Stimulated activated naive B cell treated with anti-CD40 and anti-IgM and Interleukin-4, amounts not matched to agents 10 μg/mL and 1 μg/mL and 100 μg/mL, for 72 hours (primary cell): Measurements from ENCODE around the gene HOXA7.

Source experiments
- ATAC-seq, 2 donors: fragments of 150-1000 bp; cut with Tn5 transposase; replicated peaks; 2 replicates each; pipeline ENCODE4 v1.10.0; 2021; ENCODE audit warnings: moderate library complexity in 1 of 2
- DNase-seq: peaks from one replicate; pipeline ENCODE4 v3.0.0; 2021
- H3K27ac Mint-ChIP-seq: one replicate; pipeline ENCODE4 v1.8.0; 2022; ENCODE audit warnings: mild to moderate bottlenecking, mixed read lengths
- H3K27me3 Mint-ChIP-seq, 2 donors: one replicate each; pipeline ENCODE4 v1.8.0; 2022; ENCODE audit warnings: mixed read lengths in 2 of 2
- H3K36me3 Mint-ChIP-seq, 2 donors: one replicate each; pipeline ENCODE4 v1.8.0; 2022; ENCODE audit warnings: mixed read lengths in 2 of 2, mild to moderate bottlenecking in 1 of 2
- H3K4me1 Mint-ChIP-seq, 2 donors: one replicate each; pipeline ENCODE4 v1.8.0; 2022; ENCODE audit warnings: mixed read lengths in 2 of 2, mild to moderate bottlenecking in 1 of 2
- H3K4me3 Mint-ChIP-seq, 2 donors: one replicate each; pipeline ENCODE4 v1.8.0; 2022; ENCODE audit warnings: mild to moderate bottlenecking in 2 of 2, mixed read lengths in 2 of 2, moderate library complexity in 1 of 2
- H3K9me3 Mint-ChIP-seq, 2 donors: one replicate each; pipeline ENCODE4 v1.8.0; 2022; ENCODE audit warnings: mixed read lengths in 2 of 2, mild to moderate bottlenecking in 1 of 2

The HOXA7 gene

DNA sequence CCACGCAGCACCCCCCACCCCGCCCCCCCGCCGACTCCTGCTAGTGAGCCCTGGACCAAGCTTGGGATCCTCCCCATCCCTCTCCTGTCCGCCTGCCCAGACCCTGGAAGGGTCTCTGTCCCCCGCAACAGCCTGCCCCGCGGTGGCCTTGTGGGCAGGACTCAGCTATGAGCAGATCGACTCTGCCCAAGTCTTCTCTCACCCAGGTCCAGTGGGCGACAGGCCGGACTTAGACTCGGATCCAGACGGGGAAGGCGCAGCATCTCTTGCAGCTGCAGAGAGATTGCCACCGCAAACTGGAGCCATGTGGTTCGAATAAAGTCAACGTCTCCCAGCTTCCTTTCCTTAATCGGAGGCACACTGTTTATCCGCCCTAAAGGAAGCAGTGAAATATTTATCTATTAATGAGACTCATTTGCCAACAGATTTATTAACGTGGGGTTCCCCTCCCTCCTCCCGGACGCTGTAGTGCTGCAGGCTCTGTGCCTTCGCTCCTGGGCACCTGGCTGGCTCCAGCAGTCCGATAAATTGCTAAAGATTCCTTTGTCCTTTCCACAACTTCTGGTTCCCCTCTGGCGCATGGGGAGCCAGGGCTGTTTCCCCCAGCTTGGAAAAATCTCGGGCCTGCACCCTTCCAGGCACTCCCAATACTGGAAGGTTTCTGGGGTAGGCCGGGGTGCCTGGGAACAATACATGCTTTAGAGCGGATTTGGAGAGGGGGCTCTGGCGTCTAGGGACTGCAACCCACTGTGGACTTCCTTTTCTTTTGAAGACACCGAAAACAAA, 634 bp upstream of the HOXA7 start:
- peak overlapping the region; percentile 44 to 56 for H3K4me3 Mint-ChIP-seq
- peaks cover 68 to 87% of the 10 kb centered on the region in 2 donors for H3K27me3 Mint-ChIP-seq
- no peak for ATAC-seq
- DNase-seq, result no peak
- peak overlapping the region; percentile 91 for H3K27ac Mint-ChIP-seq
- H3K36me3 Mint-ChIP-seq, result peaks cover 2 to 19% of the 10 kb centered on the region in 2 donors
- H3K9me3 Mint-ChIP-seq, result peaks cover 2 to 3% of the 10 kb centered on the region in 2 donors
- peaks cover 26 to 63% of the 10 kb centered on the region in 2 donors for H3K4me1 Mint-ChIP-seq

DNA sequence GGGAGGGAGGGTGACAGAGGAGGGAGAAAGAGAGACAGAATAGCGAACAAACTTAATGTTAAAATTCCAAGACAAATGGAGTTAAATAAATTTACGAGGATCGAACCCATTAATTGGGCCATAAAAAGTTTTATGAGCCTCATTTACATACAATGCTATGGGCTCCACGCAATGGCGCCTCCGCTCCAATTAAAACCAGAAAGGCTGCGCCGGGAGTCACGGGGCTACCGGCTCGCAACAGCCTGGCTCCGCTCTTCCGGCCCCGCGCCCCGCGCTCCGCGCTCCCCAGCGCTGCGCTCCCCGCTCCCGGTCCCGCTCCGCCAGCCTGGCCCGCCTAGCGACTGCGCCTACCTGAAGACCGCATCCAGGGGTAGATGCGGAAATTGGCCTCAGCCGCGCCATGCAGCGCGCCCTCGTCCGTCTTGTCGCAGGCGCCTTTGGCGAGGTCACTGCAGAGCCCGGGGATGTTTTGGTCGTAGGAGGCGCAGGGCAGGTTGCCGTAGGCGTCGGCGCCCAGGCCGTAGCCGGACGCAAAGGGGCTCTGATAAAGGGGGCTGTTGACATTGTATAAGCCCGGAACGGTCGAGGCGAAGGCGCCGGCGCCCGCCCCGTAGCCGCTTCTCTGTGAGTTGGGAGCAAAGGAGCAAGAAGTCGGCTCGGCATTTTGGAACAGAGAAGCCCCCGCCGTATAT, 513 bp downstream of the HOXA7 start:
- peaks cover 71 to 87% of the 10 kb centered on the region in 2 donors for H3K27me3 Mint-ChIP-seq
- no peak for ATAC-seq
- peak overlapping the region; percentile 84 for H3K27ac Mint-ChIP-seq
- DNase-seq, result no peak
- peaks cover 3 to 4% of the 10 kb centered on the region in 2 donors for H3K9me3 Mint-ChIP-seq
- peak overlapping the region; percentile 51 to 68 for H3K4me3 Mint-ChIP-seq
- H3K4me1 Mint-ChIP-seq, result peaks cover 34 to 71% of the 10 kb centered on the region in 2 donors
- peaks cover 2 to 19% of the 10 kb centered on the region in 2 donors for H3K36me3 Mint-ChIP-seq

DNA sequence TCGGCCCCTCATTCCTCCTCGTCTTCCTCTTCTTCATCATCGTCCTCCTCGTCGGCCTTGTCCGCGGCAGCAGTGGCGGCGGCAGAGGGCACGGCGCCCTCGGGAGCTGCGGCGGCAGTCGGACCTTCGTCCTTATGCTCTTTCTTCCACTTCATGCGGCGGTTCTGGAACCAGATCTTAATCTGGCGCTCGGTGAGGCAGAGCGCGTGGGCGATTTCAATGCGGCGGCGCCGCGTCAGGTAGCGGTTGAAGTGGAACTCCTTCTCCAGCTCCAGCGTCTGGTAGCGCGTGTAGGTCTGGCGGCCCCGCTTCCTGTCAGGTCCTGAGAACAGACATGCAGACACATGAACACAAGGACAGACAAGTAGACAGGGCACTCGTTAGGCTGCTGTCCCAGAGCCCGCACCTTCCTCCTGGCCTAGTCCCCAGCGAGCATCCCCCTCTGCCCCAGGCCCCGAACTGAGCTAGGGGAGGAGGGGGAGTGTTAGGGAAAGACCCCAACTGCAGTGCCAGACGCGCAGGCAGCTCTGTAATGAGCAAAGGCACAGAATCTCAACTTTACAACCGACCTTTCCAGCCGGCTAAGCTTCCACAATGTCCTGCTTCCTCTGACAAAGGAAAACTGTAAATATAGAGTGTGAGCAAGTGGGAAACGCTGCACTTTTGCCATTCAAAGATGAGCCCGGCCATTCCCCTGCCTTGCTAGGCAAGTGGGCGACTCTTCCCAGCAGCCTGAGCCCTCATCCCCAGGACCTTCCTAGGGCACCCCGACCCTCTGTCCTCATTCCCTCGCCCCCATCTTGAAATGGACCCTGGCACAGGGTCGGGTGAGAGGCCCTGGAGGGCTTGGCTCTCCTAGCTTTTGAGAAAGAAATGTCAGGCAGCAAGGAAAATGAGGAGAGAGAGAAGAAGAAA, 1.3 kb downstream of the HOXA7 start:
- ATAC-seq, result no peak
- peaks cover 2 to 19% of the 10 kb centered on the region in 2 donors for H3K36me3 Mint-ChIP-seq
- DNase-seq, result no peak
- H3K27ac Mint-ChIP-seq, result peak overlapping the region; percentile 91
- H3K9me3 Mint-ChIP-seq, result peaks cover 3 to 4% of the 10 kb centered on the region in 2 donors
- H3K4me1 Mint-ChIP-seq, result peaks cover 38 to 72% of the 10 kb centered on the region in 2 donors
- H3K4me3 Mint-ChIP-seq, result peak overlapping the region; percentile 51 to 68
- H3K27me3 Mint-ChIP-seq, result peaks cover 77 to 94% of the 10 kb centered on the region in 2 donors

DNA sequence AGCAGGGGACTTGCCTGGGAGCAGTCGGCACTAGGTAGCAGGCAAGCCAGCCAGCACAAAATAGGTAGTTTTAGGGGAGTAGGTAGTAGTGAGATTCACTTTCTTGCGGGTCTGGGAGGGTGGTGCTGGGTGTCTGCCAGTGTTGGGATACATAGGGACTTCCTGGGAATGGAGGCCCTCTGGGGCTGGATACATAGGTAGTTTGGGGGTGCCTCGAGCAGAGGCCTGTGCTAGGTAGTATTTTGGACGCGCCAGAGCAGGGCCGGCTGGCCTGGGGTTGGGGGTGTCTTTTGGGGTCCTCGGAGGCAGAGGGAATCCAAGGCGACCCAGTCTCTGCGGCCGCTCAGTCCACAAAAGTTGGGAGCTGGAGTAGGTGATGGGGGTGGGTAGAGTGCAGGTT, 2.1 kb downstream of the HOXA7 start:
- peak overlapping the region; percentile 85 for H3K27ac Mint-ChIP-seq
- peak overlapping the region in 1 of 2 donors; percentile 69 for H3K4me3 Mint-ChIP-seq
- ATAC-seq (no peak), DNase-seq (no peak)
- H3K27me3 Mint-ChIP-seq, result peaks cover 72 to 93% of the 10 kb centered on the region in 2 donors
- H3K36me3 Mint-ChIP-seq, result peaks cover 2 to 19% of the 10 kb centered on the region in 2 donors
- peaks cover 37 to 69% of the 10 kb centered on the region in 2 donors for H3K4me1 Mint-ChIP-seq
- H3K9me3 Mint-ChIP-seq, result peaks cover 3 to 4% of the 10 kb centered on the region in 2 donors

DNA sequence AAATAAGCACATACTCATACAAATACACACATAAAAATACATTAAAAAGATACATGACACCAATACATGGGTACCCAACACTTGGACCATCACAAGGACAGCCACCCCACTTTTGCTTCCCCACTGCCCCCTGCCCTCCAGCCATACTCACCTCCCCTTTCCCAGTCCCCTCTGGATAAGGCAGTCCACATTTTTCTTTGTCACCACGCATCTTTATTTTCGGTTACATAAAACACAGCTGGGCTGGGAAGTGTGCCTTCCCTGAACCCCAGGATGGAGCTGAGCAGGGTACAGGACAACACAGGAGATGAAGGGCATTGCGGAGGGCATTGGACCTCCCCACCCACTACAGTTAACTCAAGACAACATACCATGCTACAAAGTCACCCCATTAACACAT, 2.9 kb downstream of the HOXA7 start:
- Mint-ChIP-seq H3K4me1 (peaks cover 35 to 66% of the 10 kb centered on the region in 2 donors), H3K9me3 (peaks cover 3 to 4% of the 10 kb centered on the region in 2 donors), H3K27ac (no peak overlapping the region), H3K27me3 (peaks cover 66 to 93% of the 10 kb centered on the region in 2 donors), H3K4me3 (no peak overlapping the region), H3K36me3 (peaks cover 2 to 19% of the 10 kb centered on the region in 2 donors)
- ATAC-seq (no peak), DNase-seq (no peak)

DNA sequence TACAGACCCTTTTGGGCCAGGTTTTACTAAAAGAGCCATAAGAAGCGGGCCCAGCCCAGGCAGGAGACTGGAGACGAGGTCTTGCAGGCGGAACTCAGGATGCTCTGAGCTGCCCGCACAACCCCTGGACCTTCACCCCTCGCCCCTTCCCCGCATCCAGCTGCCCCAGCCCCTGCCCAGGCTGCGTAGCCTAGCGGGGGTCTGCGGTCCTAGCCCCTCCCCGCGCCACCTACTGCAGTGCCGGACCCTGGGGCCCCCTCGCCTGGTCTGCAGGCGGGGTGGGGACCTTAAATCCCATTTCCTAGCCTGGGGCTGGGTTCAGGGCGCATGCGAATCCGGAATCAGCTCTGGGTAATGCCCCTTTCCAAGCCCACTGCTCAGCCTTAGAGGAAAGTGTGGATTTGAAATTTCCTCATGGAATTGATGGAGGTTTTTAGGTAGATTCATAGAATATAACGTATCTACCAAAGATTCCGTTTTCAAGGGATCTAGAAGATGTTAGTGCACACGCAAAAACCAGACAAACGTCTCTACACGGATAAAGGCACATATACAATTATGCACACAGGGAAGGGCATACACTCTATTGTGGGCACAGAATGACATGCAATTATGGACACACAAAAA, 3.5 kb downstream of the HOXA7 start:
- H3K36me3 Mint-ChIP-seq, result peaks cover 0 to 15% of the 10 kb centered on the region in 2 donors
- peaks cover 2 to 3% of the 10 kb centered on the region in 2 donors for H3K9me3 Mint-ChIP-seq
- peaks cover 66 to 93% of the 10 kb centered on the region in 2 donors for H3K27me3 Mint-ChIP-seq
- peaks cover 37 to 66% of the 10 kb centered on the region in 2 donors for H3K4me1 Mint-ChIP-seq
- no peak overlapping the region for H3K27ac Mint-ChIP-seq
- DNase-seq (no peak), ATAC-seq (no peak)
- no peak overlapping the region for H3K4me3 Mint-ChIP-seq

DNA sequence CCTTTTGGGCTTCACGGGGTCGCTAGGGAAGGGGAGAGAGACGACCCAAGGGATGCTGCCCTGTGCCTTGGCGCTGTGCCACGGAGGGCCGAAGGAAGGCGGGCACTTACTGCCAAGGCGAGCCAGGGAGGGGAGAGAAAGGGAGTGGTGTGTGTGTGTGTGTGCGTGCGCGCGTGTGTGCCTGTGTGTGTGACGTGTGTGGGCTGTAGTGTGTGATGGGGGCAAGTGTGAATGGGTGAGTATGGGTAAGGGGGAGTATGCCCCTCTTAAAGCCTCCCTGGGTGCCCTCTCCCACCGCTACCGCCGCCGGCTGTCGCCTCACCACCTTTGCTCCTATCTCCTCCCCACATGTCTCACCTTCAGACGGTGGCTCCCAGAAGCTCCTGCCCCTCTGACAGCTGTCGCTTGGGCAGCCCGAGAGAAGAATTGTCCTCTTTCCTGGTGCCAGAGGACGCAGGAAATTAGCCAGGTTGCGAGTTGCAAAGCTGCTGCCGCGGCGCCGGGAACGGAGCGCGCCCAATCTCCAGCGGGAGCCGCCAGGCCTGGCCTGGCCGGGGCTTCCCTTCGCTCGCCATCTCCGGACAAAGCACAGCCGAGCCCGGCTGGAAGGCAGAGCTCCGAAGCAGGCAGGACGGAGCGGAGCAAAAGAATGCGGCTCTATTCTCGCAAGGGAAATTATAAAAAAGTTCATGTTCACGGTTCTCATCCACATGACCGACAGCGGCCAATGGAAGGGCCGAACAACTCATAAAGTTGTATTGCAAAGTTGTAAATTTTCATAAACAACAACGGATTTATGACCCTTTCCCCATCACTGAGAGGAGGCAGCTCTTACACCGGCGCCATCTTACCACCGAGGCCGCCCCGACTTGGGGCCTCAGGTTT, 4.3 kb downstream of the HOXA7 start, which contains the start of gene HOXA3:
TSS of gene HOXA3 (minus strand) at position 653 of the 885 bp plus-strand sequence. CDS start 41,943 bp downstream, outside the sequence.
- peak within 1 kb of the TSS; percentile 85 for H3K27ac Mint-ChIP-seq
- ATAC-seq, result no peak
- peaks cover 63 to 91% of the 10 kb centered on the region in 2 donors for H3K27me3 Mint-ChIP-seq
- DNase-seq, result no peak
- peaks cover 36 to 66% of the 10 kb centered on the region in 2 donors for H3K4me1 Mint-ChIP-seq
- peaks cover 3% of the 10 kb centered on the region in 2 donors for H3K9me3 Mint-ChIP-seq
- H3K36me3 Mint-ChIP-seq, result peaks cover 0 to 11% of the 10 kb centered on the region in 2 donors
- H3K4me3 Mint-ChIP-seq, result peak within 1 kb of the TSS; percentile 78 to 80

DNA sequence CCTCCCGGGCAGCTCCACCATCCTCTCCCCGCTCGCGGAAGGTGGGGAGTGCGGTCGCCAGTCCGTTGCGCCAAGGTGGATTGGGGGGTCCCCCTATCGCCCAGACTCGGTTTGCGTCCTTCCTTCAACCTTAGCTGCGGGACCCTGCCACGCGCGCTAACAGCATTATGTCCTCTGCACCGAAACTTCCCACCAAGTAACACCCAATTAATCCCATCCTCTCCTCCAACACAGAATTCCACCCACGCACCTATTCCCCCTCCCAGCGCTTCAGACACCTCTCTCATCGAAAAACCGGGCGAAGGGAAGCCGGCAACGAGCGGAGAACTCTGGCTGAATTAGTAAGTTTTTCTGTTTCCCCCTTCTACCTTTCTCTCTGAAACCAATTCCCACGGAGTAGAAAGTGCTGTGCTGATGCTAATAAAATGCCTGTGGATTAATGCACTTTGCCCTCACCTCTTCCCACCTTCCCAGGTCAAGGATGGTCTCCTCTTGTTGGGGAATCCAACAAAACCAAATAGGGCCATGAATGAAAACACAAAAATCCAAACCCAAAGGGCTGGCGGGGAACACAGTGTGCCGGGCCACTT, 5.0 kb downstream of the HOXA7 start:
- Mint-ChIP-seq H3K27ac (peak overlapping the region; percentile 85), H3K4me1 (peaks cover 38 to 64% of the 10 kb centered on the region in 2 donors), H3K9me3 (peaks cover 3 to 4% of the 10 kb centered on the region in 2 donors), H3K4me3 (peak overlapping the region; percentile 78 to 80), H3K36me3 (peaks cover 0 to 11% of the 10 kb centered on the region in 2 donors), H3K27me3 (peaks cover 66 to 92% of the 10 kb centered on the region in 2 donors)
- ATAC-seq (no peak), DNase-seq (no peak)

DNA sequence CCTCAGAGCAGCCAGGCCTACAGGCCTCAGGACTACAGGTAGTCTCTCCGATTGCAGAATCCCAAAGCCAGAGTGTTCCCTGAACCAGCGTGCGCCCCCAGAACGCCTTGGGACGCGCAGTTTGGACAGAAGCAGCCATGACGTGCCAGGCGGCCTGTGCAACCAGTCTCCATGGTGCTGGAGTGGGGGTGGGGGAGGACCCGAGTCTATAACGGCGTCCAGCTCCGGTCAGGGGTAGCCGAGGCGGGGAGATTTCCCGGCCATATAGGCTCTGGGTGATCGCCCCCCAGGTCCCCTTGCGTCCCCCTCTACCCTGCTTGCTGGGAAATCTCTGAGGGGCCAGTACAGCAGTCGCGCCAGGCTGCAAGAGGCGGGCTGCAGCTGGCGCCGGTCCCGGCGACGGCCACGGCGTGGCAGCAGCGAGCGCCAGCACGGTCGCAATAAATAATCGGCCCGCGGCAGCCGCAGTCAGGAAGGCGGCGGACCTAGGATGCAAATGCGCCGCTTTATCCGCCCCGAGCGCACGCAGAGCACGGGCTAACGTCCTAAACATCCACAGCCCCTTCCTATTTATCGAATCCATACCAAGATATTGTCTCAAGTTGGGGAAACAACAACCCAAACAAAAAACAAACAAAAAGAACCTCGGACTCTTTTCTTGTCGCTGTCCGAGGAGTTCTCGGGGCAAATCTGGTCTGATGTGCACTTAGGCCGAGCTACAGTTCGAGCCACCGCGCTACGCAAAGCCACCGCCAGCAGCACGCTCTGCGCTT, 5.7 kb downstream of the HOXA7 start:
- peak; percentile 79 to 83 for ATAC-seq
- Mint-ChIP-seq H3K27me3 (peaks cover 73 to 92% of the 10 kb centered on the region in 2 donors), H3K9me3 (peaks cover 3 to 4% of the 10 kb centered on the region in 2 donors), H3K27ac (peak overlapping the region; percentile 85), H3K36me3 (peaks cover 0 to 11% of the 10 kb centered on the region in 2 donors), H3K4me3 (peak overlapping the region; percentile 78 to 80), H3K4me1 (peaks cover 38 to 57% of the 10 kb centered on the region in 2 donors)
- DNase-seq, result peak; percentile 57

DNA sequence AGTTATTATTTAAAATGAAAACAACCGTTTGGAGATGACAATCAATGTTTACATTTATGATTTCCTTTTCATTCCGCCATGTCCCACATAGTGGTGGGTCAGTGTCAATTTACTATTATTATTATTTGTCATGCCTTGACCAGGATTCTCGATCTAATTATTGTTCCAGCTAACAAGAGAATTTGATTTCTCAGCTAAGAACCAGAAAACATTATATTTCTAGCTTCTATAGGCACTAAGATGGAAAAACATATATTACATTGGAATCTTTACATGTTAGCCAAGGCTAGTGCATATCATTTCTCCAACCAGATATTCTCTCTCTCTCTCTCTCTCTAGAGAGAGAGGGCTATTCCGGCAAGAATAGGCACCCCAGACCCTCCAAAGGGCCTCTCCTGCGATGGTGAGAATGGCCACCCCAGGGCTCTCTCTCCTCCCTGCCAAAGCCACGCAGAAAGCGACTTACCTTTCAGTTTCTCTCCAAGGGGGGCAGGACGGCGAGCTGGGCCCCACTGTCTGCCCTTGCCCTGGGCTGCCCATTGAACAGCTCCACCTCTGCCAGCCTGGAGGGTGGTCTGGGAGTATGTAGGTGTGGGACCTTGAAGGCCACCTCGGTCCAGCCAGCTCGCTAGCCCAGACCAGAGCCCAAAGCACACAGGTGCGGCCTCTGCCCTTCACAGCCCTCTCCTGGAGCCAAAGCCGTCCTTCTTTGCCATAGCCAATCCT, 6.5 kb downstream of the HOXA7 start:
- Mint-ChIP-seq H3K27ac (no peak overlapping the region), H3K4me1 (peaks cover 38 to 51% of the 10 kb centered on the region in 2 donors), H3K4me3 (peak overlapping the region; percentile 78 to 80), H3K27me3 (peaks cover 74 to 92% of the 10 kb centered on the region in 2 donors), H3K9me3 (peaks cover 3 to 4% of the 10 kb centered on the region in 2 donors), H3K36me3 (peaks cover 0 to 7% of the 10 kb centered on the region in 2 donors)
- no peak for DNase-seq
- peak in 1 of 2 donors; percentile 15 for ATAC-seq
